Skeletal muscle tissue (tissue), 4 donors: Measurements from ENCODE around the gene SERPINB6. TPM values are rescaled to one million over a fixed set of nuclear protein-coding genes. Genes with fewer than 3 reads are reported as not detected.
"Not testable (repeated sequence)": the region's sequence is repeated elsewhere in the genome, so short reads cannot be mapped to it uniquely, and the experiment has no call there.

Source experiments
- H3K27ac ChIP-seq: one replicate; pipeline ENCODE4 v1.7.0; 2013; ENCODE audit warnings: mild to moderate bottlenecking, low read depth, low read length, inconsistent platforms
- H3K27me3 ChIP-seq, 3 donors: one replicate each; pipeline ENCODE4 v1.7.0; 2013; ENCODE audit warnings: low read length in 3 of 3; ENCODE audit not compliant: control insufficient read depth in 3 of 3, insufficient read depth in 3 of 3
- H3K36me3 ChIP-seq, 3 donors: one replicate each; pipeline ENCODE4 v1.7.0; 2013; ENCODE audit warnings: low read length in 3 of 3; ENCODE audit not compliant: control insufficient read depth in 3 of 3, insufficient read depth in 3 of 3
- H3K4me1 ChIP-seq, 3 donors: one replicate each; pipeline ENCODE4 v1.7.0; 2013; ENCODE audit warnings: low read length in 3 of 3, mild to moderate bottlenecking in 3 of 3; ENCODE audit not compliant: control insufficient read depth in 3 of 3, insufficient read depth in 3 of 3
- H3K4me3 ChIP-seq, 3 donors: one replicate each; pipeline ENCODE4 v1.7.0; 2013; ENCODE audit warnings: low read length in 3 of 3
- H3K9ac ChIP-seq, 3 donors: one replicate each; pipeline ENCODE4 v1.7.0; 2013; ENCODE audit warnings: low read length in 3 of 3, mild to moderate bottlenecking in 3 of 3, moderate library complexity in 2 of 3, low read depth in 1 of 3
- H3K9me3 ChIP-seq, 3 donors: one replicate each; pipeline ENCODE4 v1.7.0; 2013; ENCODE audit warnings: low read length in 3 of 3; ENCODE audit not compliant: control insufficient read depth in 3 of 3
- total RNA-seq: library from RNA; depleted of rRNA; stranded (reverse); fragments of >200 nt; gene quantifications from one replicate; pipeline ENCODE4 v1.2.3, GENCODE V29; 2014
- donor health status: Osteomylitis.

Gene SERPINB6
- total RNA-seq, 1 donor from 2014 or later, result 52.7 TPM

GRCh38 chr6:2940851-2941250, 30.5 kb downstream of the SERPINB6 start:
- Histone ChIP-seq H3K4me1 (peaks cover 3 to 16% (median 12%) of the 10 kb centered on the region in 3 donors), H3K27ac (no peak overlapping the region), H3K27me3 (peaks cover 0 to 3% (median 0%) of the 10 kb centered on the region in 3 donors), H3K36me3 (no peaks in the 10 kb centered on the region), H3K9me3 (no peaks in the 10 kb centered on the region), H3K9ac (no peak overlapping the region), H3K4me3 (no peak overlapping the region)

GRCh38 chr6:2940010-2940850, 31.1 kb downstream of the SERPINB6 start:
- no peaks in the 10 kb centered on the region for H3K36me3 ChIP-seq
- peaks cover 3 to 15% (median 11%) of the 10 kb centered on the region in 3 donors for H3K4me1 ChIP-seq
- peaks cover 0 to 3% (median 0%) of the 10 kb centered on the region in 3 donors for H3K27me3 ChIP-seq
- H3K27ac ChIP-seq, result no peak overlapping the region
- H3K9me3 ChIP-seq, result no peaks in the 10 kb centered on the region
- no peak overlapping the region for H3K9ac ChIP-seq
- H3K4me3 ChIP-seq, result no peak overlapping the region

GRCh38 chr6:2939315-2940009, 31.9 kb downstream of the SERPINB6 start:
- Histone ChIP-seq H3K9ac (no peak overlapping the region), H3K36me3 (no peaks in the 10 kb centered on the region), H3K4me1 (peaks cover 3 to 12% (median 6%) of the 10 kb centered on the region in 3 donors), H3K27ac (no peak overlapping the region), H3K27me3 (peaks cover 0 to 3% (median 0%) of the 10 kb centered on the region in 3 donors), H3K4me3 (no peak overlapping the region), H3K9me3 (no peaks in the 10 kb centered on the region)

GRCh38 chr6:2938632-2939083, 32.7 kb downstream of the SERPINB6 start:
- H3K27ac ChIP-seq, result no peak overlapping the region
- peaks cover 3 to 11% (median 6%) of the 10 kb centered on the region in 3 donors for H3K4me1 ChIP-seq
- peaks cover 0 to 3% (median 0%) of the 10 kb centered on the region in 3 donors for H3K27me3 ChIP-seq
- H3K9me3 ChIP-seq, result no peaks in the 10 kb centered on the region
- H3K9ac ChIP-seq, result no peak overlapping the region
- H3K36me3 ChIP-seq, result no peaks in the 10 kb centered on the region
- H3K4me3 ChIP-seq, result no peak overlapping the region

GRCh38 chr6:2938004-2938631, 33.2 kb downstream of the SERPINB6 start:
- Histone ChIP-seq H3K36me3 (no peaks in the 10 kb centered on the region), H3K27me3 (peaks cover 0 to 3% (median 0%) of the 10 kb centered on the region in 3 donors), H3K9me3 (no peaks in the 10 kb centered on the region), H3K4me3 (no peak overlapping the region), H3K9ac (no peak overlapping the region), H3K27ac (no peak overlapping the region), H3K4me1 (peaks cover 0 to 8% (median 6%) of the 10 kb centered on the region in 3 donors)

GRCh38 chr6:2937627-2938003, 33.8 kb downstream of the SERPINB6 start:
- Histone ChIP-seq H3K9ac (no peak overlapping the region), H3K27ac (no peak overlapping the region), H3K36me3 (no peaks in the 10 kb centered on the region), H3K4me3 (no peak overlapping the region), H3K4me1 (peaks cover 0 to 3% (median 1%) of the 10 kb centered on the region in 3 donors), H3K27me3 (peaks cover 0 to 3% (median 0%) of the 10 kb centered on the region in 3 donors), H3K9me3 (no peaks in the 10 kb centered on the region)

GRCh38 chr6:2935566-2936291, 35.6 kb downstream of the SERPINB6 start:
- H3K4me1 ChIP-seq, result peaks cover 7 to 10% (median 8%) of the 10 kb centered on the region in 3 donors
- H3K4me3 ChIP-seq, result no peak overlapping the region
- H3K9me3 ChIP-seq, result no peaks in the 10 kb centered on the region
- H3K27me3 ChIP-seq, result peaks cover 0 to 3% (median 0%) of the 10 kb centered on the region in 3 donors
- no peaks in the 10 kb centered on the region for H3K36me3 ChIP-seq
- no peak overlapping the region for H3K9ac ChIP-seq
- no peak overlapping the region for H3K27ac ChIP-seq

GRCh38 chr6:2934057-2934456, 37.3 kb downstream of the SERPINB6 start:
- no peaks in the 10 kb centered on the region for H3K9me3 ChIP-seq
- H3K9ac ChIP-seq, result no peak overlapping the region
- no peaks in the 10 kb centered on the region for H3K36me3 ChIP-seq
- H3K4me1 ChIP-seq, result peaks cover 7 to 10% (median 8%) of the 10 kb centered on the region in 3 donors
- no peak overlapping the region for H3K4me3 ChIP-seq
- H3K27ac ChIP-seq, result no peak overlapping the region
- H3K27me3 ChIP-seq, result peaks cover 0 to 3% (median 0%) of the 10 kb centered on the region in 3 donors

GRCh38 chr6:2932911-2933310, 38.5 kb downstream of the SERPINB6 start:
- not testable (repeated sequence) for H3K9ac ChIP-seq

More at GRCh38 chr6:2932911-2933310, 38.5 kb downstream of the SERPINB6 start:
- not testable (repeated sequence) for H3K9me3 ChIP-seq, H3K4me1 ChIP-seq, H3K27ac ChIP-seq, H3K36me3 ChIP-seq, H3K4me3 ChIP-seq, H3K27me3 ChIP-seq
